Stimulated activated CD4-positive, alpha-beta T cell treated with anti-CD3 and anti-CD28 coated beads, Interleukin-1b, Interleukin-23, amount 100 ng/mL, for 4 hours (primary cell): ENCODE measurements around the gene BOC.

Experiments used
- DNase-seq, 2 donors: peaks; one replicate each; pipeline ENCODE4 v3.0.0-alpha.2; 2020; ENCODE audit warnings: low read depth in 2 of 2

The BOC gene

DNA sequence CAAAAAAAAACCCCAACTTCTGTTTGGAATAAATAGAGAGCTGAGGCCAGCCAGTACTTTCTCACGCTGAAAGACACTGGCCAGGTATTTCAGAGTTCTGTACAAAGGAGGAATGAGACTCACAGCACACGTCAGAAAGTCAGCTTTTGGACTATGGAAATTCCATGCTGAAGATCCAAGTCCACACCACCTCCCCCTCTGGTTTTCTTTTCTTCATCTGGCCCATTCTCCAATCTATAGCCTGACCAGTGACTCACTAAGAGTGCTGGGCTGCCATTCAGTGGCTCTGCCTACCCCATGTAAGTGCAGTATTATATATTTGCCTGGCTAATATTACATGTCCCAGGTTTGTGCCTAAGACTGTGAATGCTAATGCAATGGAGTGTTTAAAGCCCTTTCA is 13.9 kb downstream of the BOC start:
- no peak for DNase-seq

DNA sequence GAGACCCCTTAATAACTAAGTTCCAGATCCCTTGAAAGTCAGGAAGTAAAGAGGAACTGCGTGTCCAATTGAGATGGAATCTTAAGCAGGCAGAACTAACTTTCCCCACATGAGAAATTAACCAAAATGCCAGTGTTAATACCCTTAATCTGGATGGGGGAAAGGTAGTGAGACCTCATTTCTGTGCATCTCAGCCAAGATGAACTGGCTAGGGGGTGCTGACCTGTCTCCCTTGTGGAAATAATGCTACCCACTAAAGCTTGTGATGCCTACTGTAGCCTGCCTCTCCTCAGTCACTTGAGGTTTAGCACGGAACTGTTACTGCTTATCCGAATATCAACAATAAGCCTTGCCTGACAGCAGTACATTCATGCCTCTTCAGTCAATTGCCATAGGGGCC is 15.1 kb downstream of the BOC start:
- DNase-seq: no peak

- DNase-seq: no peak
Observed at GRCh38 chr3:113227146-113227545, 15.8 kb downstream of the BOC start.

DNA sequence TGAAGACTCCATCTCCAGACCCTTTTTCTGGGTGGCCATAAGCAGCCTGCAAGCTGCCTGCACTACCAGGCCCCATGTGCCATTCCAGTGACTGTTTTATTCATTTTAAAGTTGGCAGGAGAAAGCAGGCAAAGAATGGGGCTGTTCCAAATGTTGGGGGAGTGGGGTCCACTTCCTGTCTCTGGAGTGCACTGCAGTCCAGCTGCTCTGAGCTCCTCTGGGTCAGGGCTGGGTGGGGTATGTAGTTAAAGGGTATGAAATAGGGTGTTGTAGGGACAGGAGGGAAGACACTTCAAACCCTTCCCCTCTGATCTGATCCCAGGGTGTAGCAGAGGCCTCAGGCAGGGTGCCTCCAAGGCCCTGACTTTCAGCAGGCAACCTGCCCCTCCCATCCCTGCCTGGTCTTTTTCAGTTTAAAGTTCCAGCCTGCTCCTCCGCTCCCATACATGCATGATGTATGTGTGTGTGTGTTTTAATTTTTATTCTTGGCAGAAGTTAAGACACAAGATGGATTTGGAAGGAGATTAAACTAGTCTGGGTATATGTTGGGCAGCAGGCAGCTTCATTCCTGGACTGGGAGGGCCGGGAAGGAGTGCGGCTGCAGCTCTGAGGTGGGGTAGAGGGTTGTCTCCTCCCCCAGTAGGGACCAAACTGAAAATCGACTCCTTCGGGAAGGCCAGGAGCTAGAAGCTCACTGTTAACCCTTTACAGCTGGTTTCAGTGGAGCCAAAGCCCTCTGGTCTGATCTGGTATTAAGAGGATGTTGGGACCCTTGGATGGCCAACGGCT is 17.3 kb downstream of the BOC start:
- DNase-seq: no peak

DNA sequence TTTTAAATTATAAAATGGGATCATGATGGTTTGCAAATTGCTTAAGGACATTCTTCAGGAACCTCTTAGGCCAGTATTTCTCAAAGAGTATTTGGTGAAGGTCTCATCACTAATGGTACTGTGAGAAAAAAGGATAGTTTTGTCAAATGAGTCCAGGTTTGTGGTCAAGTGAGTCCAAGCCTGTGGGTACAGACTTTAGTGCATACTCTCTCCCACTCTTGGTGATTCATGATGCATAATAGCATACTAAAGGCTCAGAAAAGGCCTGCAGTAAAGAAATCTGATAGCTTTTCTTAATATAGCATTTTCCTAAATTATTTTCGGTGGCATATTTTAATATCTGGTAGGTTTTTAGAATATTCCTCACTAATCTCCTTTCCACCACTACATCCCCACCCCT is 20.0 kb downstream of the BOC start:
- DNase-seq: no peak

DNA sequence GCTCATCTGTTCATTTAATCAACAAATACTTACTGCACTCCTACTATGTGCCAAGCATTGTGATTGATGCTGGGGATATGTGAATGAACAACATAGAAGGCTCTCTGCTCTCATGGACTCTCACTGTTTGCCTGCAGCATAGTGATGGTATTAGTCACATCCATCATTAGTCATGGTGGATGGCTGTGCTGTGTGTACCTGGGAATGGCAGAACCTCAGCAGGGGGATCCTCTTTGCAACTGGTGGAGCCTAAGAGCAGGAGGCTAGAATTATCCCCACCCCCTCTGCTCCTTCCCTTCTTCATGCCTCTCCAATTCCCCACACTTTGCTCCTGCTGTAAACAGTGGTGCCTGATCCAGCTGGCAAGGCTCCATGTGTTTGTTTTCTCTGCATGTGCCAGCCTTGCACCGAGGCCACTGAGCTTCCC is 20.5 kb downstream of the BOC start:
- DNase-seq: no peak

DNA sequence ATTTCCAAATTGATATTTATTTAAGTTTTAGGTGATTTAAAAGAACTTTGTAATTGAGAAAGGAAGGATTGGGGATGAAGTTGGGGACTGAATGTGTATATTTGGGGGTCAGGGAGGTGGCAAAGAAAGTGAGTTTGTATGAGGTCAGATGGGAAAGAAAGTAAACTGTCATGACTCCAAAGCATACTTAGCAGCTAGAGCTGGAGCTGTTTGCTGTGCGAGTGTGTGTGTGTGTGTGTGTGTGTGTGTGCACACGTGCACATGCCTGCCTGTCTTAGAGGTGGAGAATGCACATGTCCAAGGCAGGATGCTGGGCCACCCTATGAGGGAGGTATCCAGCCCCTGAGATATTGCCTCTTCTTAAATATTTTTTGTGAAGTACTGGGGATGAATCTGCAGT is 21.0 kb downstream of the BOC start:
- no peak for DNase-seq

- DNase-seq: no peak
Observed at GRCh38 chr3:113233497-113233896, 22.1 kb downstream of the BOC start.

GRCh38 chr3:113234028-113234427 is 22.7 kb downstream of the BOC start:
- DNase-seq: no peak

- DNase-seq: no peak
Observed at GRCh38 chr3:113234688-113235260, 23.4 kb downstream of the BOC start.

- no peak for DNase-seq
Observed at GRCh38 chr3:113238503-113238902, 27.1 kb downstream of the BOC start.

- no peak for DNase-seq
Observed at GRCh38 chr3:113240841-113241240, 29.5 kb downstream of the BOC start.

GRCh38 chr3:113241292-113242095 is 30.1 kb downstream of the BOC start:
- no peak for DNase-seq

DNA sequence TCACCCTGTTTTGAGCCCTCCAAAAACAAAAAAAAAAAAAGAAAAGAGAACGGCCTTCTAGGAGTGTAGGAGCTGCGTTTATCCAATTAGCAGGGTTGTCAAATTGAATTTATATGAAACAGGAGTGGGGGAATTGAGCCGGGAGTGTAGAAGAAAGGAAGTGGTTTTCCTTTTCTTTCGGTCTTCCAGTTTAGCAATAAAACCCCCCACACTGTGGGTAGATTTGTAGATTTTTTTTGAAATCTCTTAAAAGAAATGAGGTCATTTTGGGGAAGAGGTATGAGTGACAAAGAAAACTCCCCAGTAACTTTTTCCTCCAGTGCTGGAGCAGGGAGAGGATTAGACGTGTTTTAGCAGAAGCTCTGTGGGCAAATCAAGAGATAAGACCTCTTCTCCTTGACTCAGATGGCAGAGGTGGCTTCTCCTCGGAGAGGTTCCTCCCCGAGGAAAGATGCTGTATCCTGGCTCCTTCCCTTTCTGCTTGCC is 30.8 kb downstream of the BOC start:
- no peak for DNase-seq

- DNase-seq: no peak
Observed at GRCh38 chr3:113243071-113243470, 31.7 kb downstream of the BOC start.

DNA sequence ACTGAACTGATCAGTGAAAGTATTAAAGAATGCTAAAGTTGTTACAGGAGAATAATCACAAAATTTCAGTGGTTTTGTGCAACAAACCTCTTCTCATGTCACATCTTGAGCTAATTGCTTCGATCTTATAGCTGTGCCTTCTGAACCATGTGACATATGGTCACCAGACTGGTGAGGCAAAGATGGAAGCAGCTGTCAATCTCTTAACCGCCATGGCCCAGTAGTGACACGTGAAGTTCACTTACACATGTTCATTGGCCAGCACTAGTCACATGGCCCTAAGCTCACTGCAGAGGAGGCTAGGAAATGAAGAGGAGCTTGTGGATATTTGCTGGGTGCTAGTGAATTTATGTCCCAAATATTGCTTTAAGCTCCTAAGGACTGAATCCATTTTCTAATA is 32.5 kb downstream of the BOC start:
- no peak for DNase-seq

- DNase-seq: no peak
Observed at GRCh38 chr3:113245761-113246161, 34.4 kb downstream of the BOC start.

GRCh38 chr3:113247068-113247467 is 35.7 kb downstream of the BOC start:
- DNase-seq: no peak

GRCh38 chr3:113247675-113248458 is 36.5 kb downstream of the BOC start:
- no peak for DNase-seq

GRCh38 chr3:113249111-113249510 is 37.8 kb downstream of the BOC start:
- DNase-seq: no peak

DNA sequence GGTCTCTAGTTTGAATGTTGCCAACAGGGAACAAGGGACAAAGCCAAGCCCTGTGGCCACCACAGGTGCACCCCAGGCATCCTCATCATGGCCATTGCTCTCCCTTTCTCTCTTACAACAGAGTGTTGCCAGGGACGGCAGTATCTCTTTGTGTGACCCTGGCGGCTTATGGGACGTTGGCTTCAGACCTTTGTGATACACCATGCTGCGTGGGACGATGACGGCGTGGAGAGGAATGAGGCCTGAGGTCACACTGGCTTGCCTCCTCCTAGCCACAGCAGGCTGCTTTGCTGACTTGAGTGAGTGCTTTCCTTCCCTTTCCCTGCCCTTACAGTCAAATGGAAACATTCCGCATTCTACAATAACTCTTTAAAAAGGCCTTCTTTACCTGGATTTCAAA is 38.2 kb downstream of the BOC start:
- DNase-seq: no peak

DNA sequence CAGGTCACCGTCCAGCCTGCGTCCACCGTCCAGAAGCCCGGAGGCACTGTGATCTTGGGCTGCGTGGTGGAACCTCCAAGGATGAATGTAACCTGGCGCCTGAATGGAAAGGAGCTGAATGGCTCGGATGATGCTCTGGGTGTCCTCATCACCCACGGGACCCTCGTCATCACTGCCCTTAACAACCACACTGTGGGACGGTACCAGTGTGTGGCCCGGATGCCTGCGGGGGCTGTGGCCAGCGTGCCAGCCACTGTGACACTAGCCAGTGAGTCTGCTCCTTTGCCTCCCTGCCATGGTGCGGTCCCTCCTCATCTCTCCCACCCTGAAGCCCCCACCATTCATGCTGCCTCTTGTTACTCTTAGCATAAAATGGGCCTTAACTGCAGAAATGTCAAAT is 39.2 kb downstream of the BOC start:
- no peak for DNase-seq
